ENCODE measurements around the gene S100A10. TPM values are rescaled to one million over a fixed set of nuclear protein-coding genes. Genes with fewer than 3 reads are reported as not detected.

Gene S100A10
- total and polyA plus RNA-seq, 2 experiments from 2014 or later, result 35.9 to 634 TPM

GRCh38 chr1:151982300-151983005 lies 11.2 kb downstream of the S100A10 start (continued):
- no peak for TF ChIP-seq ZNF462 (CRISPR knock-in tag; IDR thresholded peaks at IDR 0.05)
- TF ChIP-seq JUNB (IDR thresholded peaks at IDR 0.05; ENCODE audit: unreplicated experiment), result no peak
- TF ChIP-seq STAT1 (IDR thresholded peaks at IDR 0.05; ENCODE audit: unreplicated experiment), result no peak
- TF ChIP-seq EZH2phosphoT487 (IDR thresholded peaks at IDR 0.05; ENCODE audit: unreplicated experiment), result no peak

- Histone ChIP-seq H3K4me1 (ENCODE audit: insufficient read depth) (no peaks in the 10 kb centered on the region; the same call in 1 of the 2 replicates), H4K20me1 (replicated peaks; ENCODE audit: insufficient read depth) (peaks cover 8% of the 10 kb centered on the region; the same call in 1 of the 2 replicates), H2AFZ (no peak overlapping the region), H3K27ac (ENCODE audit: low read depth) (no peak overlapping the region), H3K4me2 (no peak overlapping the region), H3K4me3 (no peak overlapping the region), H3K9me2 (ENCODE audit: insufficient read depth) (no peaks in the 10 kb centered on the region), H3K36me3 (ENCODE audit: insufficient read depth) (peaks cover 29% of the 10 kb centered on the region), H3K27me3 (ENCODE audit: insufficient read depth) (no peaks in the 10 kb centered on the region), H3K79me2 (replicated peaks; ENCODE audit: insufficient read depth) (no peaks in the 10 kb centered on the region), H3F3A (replicated peaks; ENCODE audit: low read depth) (no peaks in the 10 kb centered on the region)
- H3K36me3 Mint-ChIP-seq (ENCODE audit: low read depth), result no peaks in the 10 kb centered on the region
- no peak overlapping the region for H3K27ac Mint-ChIP-seq
- peaks cover 4% of the 10 kb centered on the region; the same call in 2 of the 3 replicates for H3K4me1 Mint-ChIP-seq
- H3K9me3 Mint-ChIP-seq, result no peaks in the 10 kb centered on the region
- TF ChIP-seq CTCF (conservative IDR thresholded peaks at IDR 0.05; ENCODE audit: low read depth in 2 of 2), result no peak
- no peak for TF ChIP-seq CREB1 (CRISPR knock-in tag; IDR thresholded peaks at IDR 0.05; ENCODE audit: low read depth)
- TF ChIP-seq ETS1 (IDR thresholded peaks at IDR 0.05), result no peak
- TF ChIP-seq EZH2phosphoT487 (IDR thresholded peaks at IDR 0.05; ENCODE audit: unreplicated experiment), result no peak
- no peak for TF ChIP-seq POLR2AphosphoS5 (IDR thresholded peaks at IDR 0.05; ENCODE audit: low read depth)
- ATAC-seq (no peak), DNase-seq (ENCODE audit: low spot score) (no peak)
- H3K4me3 Mint-ChIP-seq, result no peak overlapping the region
- H3K27me3 Mint-ChIP-seq (ENCODE audit: insufficient read depth, low read depth, poor library complexity), result no peaks in the 10 kb centered on the region
These were observed 12.5 kb downstream of the S100A10 start for GRCh38 chr1:151981178-151981525.
